GM21576 (cell line): Measurements from ENCODE around the gene SMAD3.

Experiments
- ATAC-seq: cut with Tn5 transposase; IDR thresholded peaks from one replicate; pipeline ENCODE4 v1.9.1; 2021; ENCODE audit warnings: mild to moderate bottlenecking, moderate library complexity; ENCODE audit not compliant: unreplicated experiment

The SMAD3 gene

DNA sequence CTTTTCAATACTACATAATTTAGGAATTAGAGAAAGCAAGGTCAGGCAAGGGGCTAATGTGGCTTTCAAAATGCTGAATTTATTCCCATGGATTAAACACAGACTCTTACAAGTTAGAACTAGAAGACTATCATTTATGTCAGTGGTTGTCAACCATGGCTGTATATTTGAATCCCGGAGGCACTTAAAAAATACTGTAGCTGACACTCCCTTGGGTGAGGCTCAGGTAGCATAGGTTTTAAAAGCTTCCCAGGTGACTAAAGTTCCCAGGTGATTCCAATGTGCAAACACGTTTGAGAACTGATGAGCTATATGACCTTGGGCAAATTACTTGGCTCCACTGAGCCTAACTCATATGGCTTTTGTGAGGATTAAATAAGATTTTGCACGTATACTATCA lies 159.5 kb downstream of the SMAD3 start:
- ATAC-seq, result no peak

- ATAC-seq, result no peak
These were observed 159.9 kb downstream of the SMAD3 start for GRCh38 chr15:67225336-67225735.

DNA sequence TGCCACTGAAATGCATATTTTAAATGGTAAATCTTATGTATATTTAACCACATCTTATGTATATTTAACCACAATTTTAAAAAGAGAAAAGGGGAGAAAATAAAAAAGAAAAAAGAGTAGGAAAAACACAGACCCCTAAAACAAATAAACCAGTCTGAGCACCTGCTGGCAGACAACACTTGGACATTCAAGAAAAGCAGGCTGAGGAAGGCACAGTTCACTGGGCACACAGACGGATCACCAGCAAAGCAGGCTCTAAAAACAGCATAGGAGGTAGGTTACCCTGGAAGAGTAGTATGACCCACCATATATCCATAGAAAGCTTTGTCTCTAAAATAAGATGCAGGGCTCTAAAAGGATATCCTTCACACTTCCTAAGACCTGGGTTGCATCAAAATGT lies 162.0 kb downstream of the SMAD3 start:
- ATAC-seq, result no peak

DNA sequence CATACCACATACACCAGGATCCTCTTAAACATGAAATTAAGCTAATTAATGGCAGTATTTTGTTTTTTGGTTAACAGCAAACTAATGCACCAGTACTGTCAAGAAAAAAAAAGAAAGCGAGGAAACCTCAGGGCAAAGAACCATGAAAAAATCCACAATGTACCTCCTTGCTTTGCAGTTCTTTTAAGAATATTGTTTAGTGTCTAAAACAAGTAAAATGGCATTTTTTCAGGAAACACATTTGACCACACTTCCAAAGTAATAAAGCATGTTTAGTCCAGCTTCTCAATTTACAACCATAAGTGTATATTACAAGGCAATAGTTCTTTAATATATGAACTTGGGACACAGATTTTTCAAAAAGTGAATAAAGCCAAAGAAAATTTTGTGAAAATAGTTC lies 162.4 kb downstream of the SMAD3 start:
- no peak for ATAC-seq

GRCh38 chr15:67228286-67228685 lies 162.9 kb downstream of the SMAD3 start:
- no peak for ATAC-seq

GRCh38 chr15:67230504-67230903 lies 165.1 kb downstream of the SMAD3 start:
- ATAC-seq, result no peak

GRCh38 chr15:67232591-67232990 lies 167.2 kb downstream of the SMAD3 start:
- ATAC-seq, result no peak

- no peak for ATAC-seq
These were observed 175.1 kb downstream of the SMAD3 start for GRCh38 chr15:67240235-67241131.

DNA sequence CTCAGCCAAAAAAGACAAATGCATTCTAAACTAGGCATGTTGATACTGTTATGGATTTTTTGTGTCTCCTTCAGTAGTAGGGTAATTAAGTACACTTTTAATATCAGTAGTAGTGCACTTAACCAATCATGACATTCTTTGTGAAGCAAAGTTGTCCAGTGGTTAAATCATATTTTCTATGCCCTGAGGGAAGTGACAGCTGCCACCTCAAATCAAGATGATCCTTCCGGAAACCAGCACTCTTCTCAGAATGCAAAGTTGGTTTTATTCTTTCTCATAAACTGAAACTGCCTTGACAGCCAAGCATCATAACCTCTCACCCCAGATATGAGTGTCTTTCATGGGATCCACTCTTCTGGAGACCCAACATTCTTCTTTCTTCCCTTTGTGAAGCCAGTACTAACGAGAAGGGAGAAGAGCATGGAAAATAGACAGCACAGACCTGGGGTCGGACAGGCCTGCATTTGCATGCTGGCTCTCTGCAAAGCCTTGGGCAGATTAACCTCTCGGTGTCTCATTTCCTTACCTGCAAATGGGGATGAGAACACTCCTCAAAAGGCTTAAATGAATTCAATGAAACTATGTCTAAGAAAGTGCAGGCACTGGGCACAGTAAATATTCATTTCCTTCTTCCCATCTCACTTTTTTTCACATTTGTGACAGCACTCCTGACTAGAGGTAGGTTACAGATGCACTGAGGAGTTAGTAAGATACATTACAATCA lies 175.9 kb downstream of the SMAD3 start:
- peak; percentile 65 for ATAC-seq

GRCh38 chr15:67242708-67243111 lies 177.3 kb downstream of the SMAD3 start:
- no peak for ATAC-seq
